Measurements from ENCODE around the gene CREB3L4.
"Not testable (repeated sequence)": the region's sequence is repeated elsewhere in the genome, so short reads cannot be mapped to it uniquely, and the experiment has no call there.

Gene CREB3L4

GRCh38 chr1:153958961-153959260 is 8.8 kb upstream of the CREB3L4 start:
- DNase-seq (ENCODE audit: low read depth, low spot score) = no peak

- DNase-seq (ENCODE audit: low read depth, low spot score) = no peak
These were observed 8.2 kb upstream of the CREB3L4 start for GRCh38 chr1:153959454-153959853.

GRCh38 chr1:153960206-153960605 is 7.5 kb upstream of the CREB3L4 start:
- DNase-seq (ENCODE audit: low read depth, low spot score) = no peak

- no peak for DNase-seq (ENCODE audit: low read depth, low spot score)
These were observed 6.3 kb upstream of the CREB3L4 start for GRCh38 chr1:153961421-153961820.

- DNase-seq (ENCODE audit: low read depth, low spot score) = no peak
These were observed 5.3 kb upstream of the CREB3L4 start for GRCh38 chr1:153962088-153963029.

- DNase-seq (ENCODE audit: low read depth, low spot score) = no peak
These were observed 4.5 kb upstream of the CREB3L4 start, which contains the start of gene SLC39A1 for GRCh38 chr1:153963030-153963849. SLC39A1 (minus strand) TSS chr1:153963537; CDS start chr1:153962715, 822 bp downstream.

- no peak for DNase-seq (ENCODE audit: low read depth, low spot score)
These were observed 3.8 kb upstream of the CREB3L4 start for GRCh38 chr1:153963850-153964331.

GRCh38 chr1:153968000-153968363 is 280 bp downstream of the CREB3L4 start:
- DNase-seq (ENCODE audit: low read depth, low spot score) = no peak

- no peak for DNase-seq (ENCODE audit: low read depth, low spot score)
These were observed 706 bp downstream of the CREB3L4 start for GRCh38 chr1:153968408-153968807.

GRCh38 chr1:153968972-153969371 is 1.3 kb downstream of the CREB3L4 start:
- DNase-seq (ENCODE audit: low read depth, low spot score) = no peak

- no peak for DNase-seq (ENCODE audit: low read depth, low spot score)
These were observed 2.6 kb downstream of the CREB3L4 start for GRCh38 chr1:153970346-153970745.

GRCh38 chr1:153973071-153973470 is 5.4 kb downstream of the CREB3L4 start:
- DNase-seq (ENCODE audit: low read depth, low spot score) = no peak

GRCh38 chr1:153973525-153973924 is 5.8 kb downstream of the CREB3L4 start:
- DNase-seq (ENCODE audit: low read depth, low spot score) = no peak

GRCh38 chr1:153976819-153977249 is 9.1 kb downstream of the CREB3L4 start:
- DNase-seq (ENCODE audit: low read depth, low spot score) = no peak

GRCh38 chr1:153977250-153978240 is 9.8 kb downstream of the CREB3L4 start, which contains the start of gene JTB:
JTB (minus strand) TSS chr1:153977674; CDS start chr1:153977252, 422 bp downstream.
- no peak for DNase-seq (ENCODE audit: low read depth, low spot score)

- DNase-seq (ENCODE audit: low read depth, low spot score) = no peak
These were observed 10.7 kb downstream of the CREB3L4 start for GRCh38 chr1:153978274-153978909.

GRCh38 chr1:153979091-153979490 is 11.4 kb downstream of the CREB3L4 start:
- not testable (repeated sequence) for DNase-seq (ENCODE audit: low read depth, low spot score)

GRCh38 chr1:153981735-153982134 is 14.0 kb downstream of the CREB3L4 start:
- not testable (repeated sequence) for DNase-seq (ENCODE audit: low read depth, low spot score)

GRCh38 chr1:153984123-153984894 is 16.6 kb downstream of the CREB3L4 start:
- no peak for DNase-seq (ENCODE audit: low read depth, low spot score)

All from smooth muscle cell of the brain vasculature (primary cell).